ENCODE measurements around the gene CENPL.
"Not testable (repeated sequence)": the region's sequence is repeated elsewhere in the genome, so short reads cannot be mapped to it uniquely, and the experiment has no call there.

The CENPL gene

GRCh38 chr1:173779936-173780335 is 44.7 kb downstream of the CENPL start:
- no peak for DNase-seq (ENCODE audit: insufficient read length)
- no peak for FAIRE-seq
- no peak for TF ChIP-seq TAF1 (IDR thresholded peaks at IDR 0.05; ENCODE audit: borderline replicate concordance, low read depth, low read length)

GRCh38 chr1:173775578-173776226 is 49.0 kb downstream of the CENPL start:
- FAIRE-seq (peak; percentile 46), DNase-seq (ENCODE audit: insufficient read length) (no peak)
- TF ChIP-seq POLR2AphosphoS5 (IDR thresholded peaks at IDR 0.05; ENCODE audit: low read depth, low read length) = no peak
- TF ChIP-seq TAF1 (IDR thresholded peaks at IDR 0.05; ENCODE audit: borderline replicate concordance, low read depth, low read length) = no peak
- no peak for TF ChIP-seq POLR2A (IDR thresholded peaks at IDR 0.05; ENCODE audit: low read depth, low read length)

- FAIRE-seq (no peak), DNase-seq (ENCODE audit: insufficient read length) (no peak)
- TF ChIP-seq POLR2AphosphoS5 (IDR thresholded peaks at IDR 0.05; ENCODE audit: low read depth, low read length) (no peak), POLR2A (IDR thresholded peaks at IDR 0.05; ENCODE audit: low read depth, low read length) (no peak), TAF1 (IDR thresholded peaks at IDR 0.05; ENCODE audit: borderline replicate concordance, low read depth, low read length) (no peak)
These were observed 53.1 kb downstream of the CENPL start for GRCh38 chr1:173771560-173771959.

- not testable (repeated sequence) for FAIRE-seq; DNase-seq (ENCODE audit: insufficient read length)
These were observed 54.4 kb downstream of the CENPL start for GRCh38 chr1:173770330-173770729.

- TF ChIP-seq POLR2A (IDR thresholded peaks at IDR 0.05; ENCODE audit: low read depth, low read length) = no peak
- FAIRE-seq (no peak), DNase-seq (ENCODE audit: insufficient read length) (no peak)
These were observed 55.9 kb downstream of the CENPL start for GRCh38 chr1:173768827-173769226.

- FAIRE-seq = no peak
- DNase-seq (ENCODE audit: insufficient read length) = no peak
- TF ChIP-seq TAF1 (IDR thresholded peaks at IDR 0.05; ENCODE audit: borderline replicate concordance, low read depth, low read length) (no peak), POLR2AphosphoS5 (IDR thresholded peaks at IDR 0.05; ENCODE audit: low read depth, low read length) (no peak), POLR2A (IDR thresholded peaks at IDR 0.05; ENCODE audit: low read depth, low read length) (no peak)
These were observed 56.5 kb downstream of the CENPL start for GRCh38 chr1:173768206-173768605.

- not testable (repeated sequence) for FAIRE-seq; DNase-seq (ENCODE audit: insufficient read length)
These were observed 60.4 kb downstream of the CENPL start for GRCh38 chr1:173764331-173764730.

GRCh38 chr1:173758980-173759379 is 65.7 kb downstream of the CENPL start:
- DNase-seq (ENCODE audit: insufficient read length) (no peak), FAIRE-seq (no peak)
- no peak for TF ChIP-seq TAF1 (IDR thresholded peaks at IDR 0.05; ENCODE audit: borderline replicate concordance, low read depth, low read length)
- no peak for TF ChIP-seq POLR2A (IDR thresholded peaks at IDR 0.05; ENCODE audit: low read depth, low read length)
- no peak for TF ChIP-seq POLR2AphosphoS5 (IDR thresholded peaks at IDR 0.05; ENCODE audit: low read depth, low read length)

GRCh38 chr1:173758110-173758509 is 66.6 kb downstream of the CENPL start:
- no peak for TF ChIP-seq POLR2A (IDR thresholded peaks at IDR 0.05; ENCODE audit: low read depth, low read length)
- no peak for TF ChIP-seq TAF1 (IDR thresholded peaks at IDR 0.05; ENCODE audit: borderline replicate concordance, low read depth, low read length)
- TF ChIP-seq POLR2AphosphoS5 (IDR thresholded peaks at IDR 0.05; ENCODE audit: low read depth, low read length) = no peak
- no peak for DNase-seq (ENCODE audit: insufficient read length)
- no peak for FAIRE-seq

- FAIRE-seq = no peak
These were observed 67.0 kb downstream of the CENPL start for GRCh38 chr1:173757666-173758065.

GRCh38 chr1:173753830-173754229 is 70.9 kb downstream of the CENPL start:
- no peak for DNase-seq (ENCODE audit: insufficient read length)
- TF ChIP-seq TAF1 (IDR thresholded peaks at IDR 0.05; ENCODE audit: borderline replicate concordance, low read depth, low read length) (no peak), POLR2A (IDR thresholded peaks at IDR 0.05; ENCODE audit: low read depth, low read length) (no peak), POLR2AphosphoS5 (IDR thresholded peaks at IDR 0.05; ENCODE audit: low read depth, low read length) (no peak)
- FAIRE-seq = no peak

More at GRCh38 chr1:173757666-173758065, 67.0 kb downstream of the CENPL start:
- no peak for DNase-seq (ENCODE audit: insufficient read length)
- TF ChIP-seq TAF1 (IDR thresholded peaks at IDR 0.05; ENCODE audit: borderline replicate concordance, low read depth, low read length) (no peak), POLR2A (IDR thresholded peaks at IDR 0.05; ENCODE audit: low read depth, low read length) (no peak), POLR2AphosphoS5 (IDR thresholded peaks at IDR 0.05; ENCODE audit: low read depth, low read length) (no peak)

Measured in GM12892 (cell line).